Karpas-422 (cell line): Measurements from ENCODE around the gene FOXO1. TPM values are rescaled to one million over a fixed set of nuclear protein-coding genes. Genes with fewer than 3 reads are reported as not detected.

Source experiments
- DNase-seq: peaks from one replicate; pipeline ENCODE4 v3.0.0-alpha.2; 2015
- H2AFZ ChIP-seq: fragments of 200-600 bp; sonication (generic); 2 replicates; pipeline ENCODE4 v1.6.1; 2014; ENCODE audit warnings: antibody characterized with exemption, low read length, mixed read lengths
- H3K27ac ChIP-seq: fragments of 200-600 bp; sonication (generic); 2 replicates; pipeline ENCODE4 v1.5.1; 2014; ENCODE audit warnings: mild to moderate bottlenecking, low read length, moderate library complexity
- H3K27me3 ChIP-seq: fragments of 200-600 bp; sonication (generic); 2 replicates; pipeline ENCODE4 v1.6.1; 2014; ENCODE audit warnings: low read length, mixed read lengths
- H3K36me3 ChIP-seq: fragments of 200-600 bp; sonication (generic); 2 replicates; pipeline ENCODE4 v1.6.1; 2014; ENCODE audit warnings: low read length, mixed read lengths; ENCODE audit not compliant: insufficient read depth
- H3K4me1 ChIP-seq: fragments of 200-600 bp; sonication (generic); 2 replicates; pipeline ENCODE4 v1.6.1; 2014; ENCODE audit warnings: mild to moderate bottlenecking, low read length, mixed read lengths
- H3K4me2 ChIP-seq: fragments of 200-600 bp; sonication (generic); 2 replicates; pipeline ENCODE4 v1.6.1; 2014; ENCODE audit warnings: low read length, low read depth, mild to moderate bottlenecking; ENCODE audit not compliant: poor library complexity, severe bottlenecking
- H3K4me3 ChIP-seq: fragments of 200-600 bp; sonication (generic); 2 replicates; pipeline ENCODE4 v1.5.1; 2014; ENCODE audit warnings: mild to moderate bottlenecking, antibody characterized with exemption, low read length, mixed read lengths
- H3K79me2 ChIP-seq: fragments of 200-600 bp; sonication (generic); 2 replicates; pipeline ENCODE4 v1.6.1; 2014; ENCODE audit warnings: mild to moderate bottlenecking, low read length, mixed read lengths
- H3K9ac ChIP-seq: fragments of 200-600 bp; sonication (generic); 2 replicates; pipeline ENCODE4 v1.6.0; 2014; ENCODE audit warnings: low read length
- H3K9me2 ChIP-seq: fragments of 200-600 bp; sonication (generic), shearing (Covaris generic); replicated peaks from 2 replicates; pipeline ENCODE4 v1.6.0; 2014; ENCODE audit warnings: mild to moderate bottlenecking, low read length, moderate library complexity; ENCODE audit not compliant: insufficient read depth
- H3K9me3 ChIP-seq: fragments of 300-700, 200-600 bp; sonication (generic); 2 replicates; pipeline ENCODE4 v1.6.1; 2014; ENCODE audit warnings: low read length, mixed read lengths
- H4K20me1 ChIP-seq: fragments of 200-600 bp; sonication (generic); 2 replicates; pipeline ENCODE4 v1.6.1; 2014; ENCODE audit warnings: mild to moderate bottlenecking, antibody characterized with exemption, low read length, low read depth; ENCODE audit not compliant: insufficient read depth
- total RNA-seq: library from RNA; depleted of rRNA; stranded (reverse); fragments of >200 nt; shearing (Covaris generic); gene quantifications from 2 replicates; pipeline ENCODE4 v1.2.3, GENCODE V29; 2014; ENCODE audit warnings: low replicate concordance

Gene FOXO1
- total RNA-seq, 1 experiment from 2014 or later = 51.6 TPM

- Histone ChIP-seq H3K4me2 (no peak overlapping the region), H3K9me3 (no peaks in the 10 kb centered on the region), H4K20me1 (peaks cover 16% of the 10 kb centered on the region; the same call in 1 of the 2 replicates), H3K9ac (no peak overlapping the region), H3K9me2 (no peaks in the 10 kb centered on the region), H3K27ac (0 out of 2 replicates have a peak overlapping the region, but pooled peaks have one; percentile 4), H3K4me1 (peaks cover 71% of the 10 kb centered on the region), H3K27me3 (no peaks in the 10 kb centered on the region), H3K4me3 (no peak overlapping the region), H3K79me2 (peaks cover 97% of the 10 kb centered on the region), H2AFZ (no peak overlapping the region), H3K36me3 (peaks cover 10% of the 10 kb centered on the region; the same call in 1 of the 2 replicates)
- DNase-seq = no peak
Observed at GRCh38 chr13:40605573-40605972, 60.9 kb downstream of the FOXO1 start.

- H3K27me3 ChIP-seq = no peaks in the 10 kb centered on the region
- H3K9me2 ChIP-seq = no peaks in the 10 kb centered on the region
- H4K20me1 ChIP-seq = peaks cover 23% of the 10 kb centered on the region; the same call in 1 of the 2 replicates
- H3K4me2 ChIP-seq = no peak overlapping the region
- H3K9me3 ChIP-seq = no peaks in the 10 kb centered on the region
- H3K36me3 ChIP-seq = peaks cover 8% of the 10 kb centered on the region; the same call in 1 of the 2 replicates
- H3K4me1 ChIP-seq = peaks cover 85% of the 10 kb centered on the region
- H2AFZ ChIP-seq = no peak overlapping the region
- peaks cover 97% of the 10 kb centered on the region for H3K79me2 ChIP-seq
- H3K27ac ChIP-seq = peak overlapping the region; percentile 53; the same call in 1 of the 2 replicates
- H3K4me3 ChIP-seq = no peak overlapping the region
- no peak for DNase-seq
- H3K9ac ChIP-seq = no peak overlapping the region
Observed at GRCh38 chr13:40604135-40604534, 62.3 kb downstream of the FOXO1 start.

GRCh38 chr13:40600149-40600751 is 66.2 kb downstream of the FOXO1 start:
- Histone ChIP-seq H3K79me2 (peaks cover 97% of the 10 kb centered on the region), H3K27ac (peak overlapping the region; percentile 91)

GRCh38 chr13:40599747-40600146 is 66.7 kb downstream of the FOXO1 start:
- H3K9me3 ChIP-seq = no peaks in the 10 kb centered on the region
- H3K9ac ChIP-seq = peak overlapping the region; percentile 19
- no peaks in the 10 kb centered on the region for H3K27me3 ChIP-seq
- H3K79me2 ChIP-seq = peaks cover 99% of the 10 kb centered on the region
- no peak overlapping the region for H2AFZ ChIP-seq
- no peaks in the 10 kb centered on the region for H3K9me2 ChIP-seq
- H3K4me2 ChIP-seq = peak overlapping the region; percentile 70
- H4K20me1 ChIP-seq = peaks cover 23% of the 10 kb centered on the region; the same call in 1 of the 2 replicates
- no peak for DNase-seq
- H3K4me1 ChIP-seq = peaks cover 99% of the 10 kb centered on the region
- no peak overlapping the region; the same call in 1 of the 2 replicates for H3K4me3 ChIP-seq
- 0 out of 2 replicates have a peak, but pooled peaks cover 2% of the 10 kb centered on the region for H3K36me3 ChIP-seq
- peak overlapping the region; percentile 91 for H3K27ac ChIP-seq

More at GRCh38 chr13:40600149-40600751, 66.2 kb downstream of the FOXO1 start:
- H3K9me3 ChIP-seq = no peaks in the 10 kb centered on the region
- 0 out of 2 replicates have a peak overlapping the region, but pooled peaks have one; percentile 3 for H3K9ac ChIP-seq
- H3K4me1 ChIP-seq = peaks cover 97% of the 10 kb centered on the region
- peaks cover 23% of the 10 kb centered on the region; the same call in 1 of the 2 replicates for H4K20me1 ChIP-seq
- DNase-seq = no peak
- H2AFZ ChIP-seq = no peak overlapping the region
- peak overlapping the region; percentile 9; the same call in 1 of the 2 replicates for H3K4me3 ChIP-seq
- H3K4me2 ChIP-seq = peak overlapping the region; percentile 70
- H3K9me2 ChIP-seq = no peaks in the 10 kb centered on the region
- 0 out of 2 replicates have a peak, but pooled peaks cover 2% of the 10 kb centered on the region for H3K36me3 ChIP-seq
- no peaks in the 10 kb centered on the region for H3K27me3 ChIP-seq

GRCh38 chr13:40599124-40599523 is 67.3 kb downstream of the FOXO1 start:
- no peak for DNase-seq
- H3K9ac ChIP-seq = peak overlapping the region; percentile 19
- H3K27ac ChIP-seq = peak overlapping the region; percentile 91
- no peaks in the 10 kb centered on the region for H3K9me2 ChIP-seq
- H4K20me1 ChIP-seq = peaks cover 24% of the 10 kb centered on the region; the same call in 1 of the 2 replicates
- no peak overlapping the region for H3K4me3 ChIP-seq
- peaks cover 99% of the 10 kb centered on the region for H3K4me1 ChIP-seq
- 0 out of 2 replicates have a peak, but pooled peaks cover 2% of the 10 kb centered on the region for H3K36me3 ChIP-seq
- peak overlapping the region; percentile 70 for H3K4me2 ChIP-seq
- no peaks in the 10 kb centered on the region for H3K9me3 ChIP-seq
- no peak overlapping the region for H2AFZ ChIP-seq
- no peaks in the 10 kb centered on the region for H3K27me3 ChIP-seq
- peaks cover 99% of the 10 kb centered on the region for H3K79me2 ChIP-seq

GRCh38 chr13:40598569-40598968 is 67.9 kb downstream of the FOXO1 start:
- Histone ChIP-seq H3K9me3 (no peaks in the 10 kb centered on the region), H3K9ac (peak overlapping the region; percentile 50; the same call in 1 of the 2 replicates), H3K4me1 (peaks cover 99% of the 10 kb centered on the region), H3K4me3 (peak overlapping the region; percentile 19), H3K36me3 (0 out of 2 replicates have a peak, but pooled peaks cover 2% of the 10 kb centered on the region), H3K4me2 (peak overlapping the region; percentile 70), H3K27me3 (no peaks in the 10 kb centered on the region), H3K79me2 (peaks cover 99% of the 10 kb centered on the region), H4K20me1 (peaks cover 27% of the 10 kb centered on the region; the same call in 1 of the 2 replicates), H3K27ac (peak overlapping the region; percentile 91), H2AFZ (no peak overlapping the region), H3K9me2 (no peaks in the 10 kb centered on the region)
- no peak for DNase-seq

GRCh38 chr13:40597735-40598365 is 68.6 kb downstream of the FOXO1 start:
- peak; percentile 70 for DNase-seq
- H3K4me2 ChIP-seq = peak overlapping the region; percentile 70
- H3K36me3 ChIP-seq = 0 out of 2 replicates have a peak, but pooled peaks cover 2% of the 10 kb centered on the region
- H3K79me2 ChIP-seq = peaks cover 100% of the 10 kb centered on the region
- H2AFZ ChIP-seq = no peak overlapping the region
- no peaks in the 10 kb centered on the region for H3K27me3 ChIP-seq
- peaks cover 31% of the 10 kb centered on the region; the same call in 1 of the 2 replicates for H4K20me1 ChIP-seq
- H3K4me1 ChIP-seq = peaks cover 100% of the 10 kb centered on the region
- H3K9ac ChIP-seq = peak overlapping the region; percentile 50
- peak overlapping the region; percentile 91 for H3K27ac ChIP-seq
- H3K4me3 ChIP-seq = peak overlapping the region; percentile 19
- H3K9me2 ChIP-seq = no peaks in the 10 kb centered on the region
- H3K9me3 ChIP-seq = no peaks in the 10 kb centered on the region

DNA sequence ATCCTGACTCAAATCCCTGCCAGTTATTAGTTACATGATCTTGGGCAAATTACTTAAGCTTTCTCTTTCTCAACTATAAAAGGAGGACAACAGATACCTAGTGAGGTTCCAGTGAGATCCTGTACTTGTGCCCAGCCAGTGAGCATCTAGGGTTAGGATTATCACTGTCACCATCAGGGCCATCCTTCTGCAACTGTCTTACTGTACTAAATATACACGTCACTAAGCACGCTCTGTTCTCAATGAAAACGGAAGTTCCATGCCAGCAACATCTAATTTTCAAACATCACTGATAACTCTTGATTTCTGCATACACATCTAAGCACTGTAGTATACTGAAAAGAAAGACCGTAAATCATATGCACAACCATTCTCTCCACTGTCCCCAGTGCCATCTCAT is 70.0 kb downstream of the FOXO1 start:
- Histone ChIP-seq H3K9me3 (no peaks in the 10 kb centered on the region), H3K36me3 (no peaks in the 10 kb centered on the region), H3K79me2 (peaks cover 100% of the 10 kb centered on the region), H3K9ac (peak overlapping the region; percentile 50), H3K4me3 (peak overlapping the region; percentile 23; the same call in 1 of the 2 replicates), H3K4me2 (peak overlapping the region; percentile 70), H3K27ac (peak overlapping the region; percentile 91), H3K9me2 (no peaks in the 10 kb centered on the region), H4K20me1 (peaks cover 40% of the 10 kb centered on the region; the same call in 1 of the 2 replicates), H2AFZ (no peak overlapping the region), H3K27me3 (no peaks in the 10 kb centered on the region), H3K4me1 (peaks cover 100% of the 10 kb centered on the region)
- peak; percentile 75 for DNase-seq
